ENCODE results near the gene ATP11C. TPM values are rescaled to one million over a fixed set of nuclear protein-coding genes. Genes with fewer than 3 reads are reported as not detected.

The ATP11C gene
- total and polyA plus RNA-seq, 2 experiments from 2014 or later: 44.0 to 90.7 TPM

DNA sequence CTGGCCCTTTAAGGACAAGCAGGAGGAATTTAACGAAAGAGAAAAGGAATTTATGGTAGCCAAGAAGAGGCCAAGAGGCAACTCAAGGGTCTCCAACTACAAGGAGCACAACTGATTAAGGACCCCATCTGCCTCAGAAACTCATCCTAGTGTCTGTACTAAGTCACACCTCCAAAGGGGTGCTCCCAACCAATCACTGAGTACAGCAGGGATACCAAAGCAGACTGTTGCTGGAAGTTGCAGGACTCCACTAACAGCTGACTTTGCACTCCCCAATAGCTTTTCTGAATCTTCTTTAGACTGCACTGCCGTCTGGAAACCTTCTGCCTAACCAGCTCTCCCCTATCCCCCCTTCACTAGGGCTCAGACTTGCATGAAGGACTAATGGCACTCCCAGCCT, 50.6 kb downstream of the ATP11C start:
- H3K4me2 ChIP-seq: no peak overlapping the region

DNA sequence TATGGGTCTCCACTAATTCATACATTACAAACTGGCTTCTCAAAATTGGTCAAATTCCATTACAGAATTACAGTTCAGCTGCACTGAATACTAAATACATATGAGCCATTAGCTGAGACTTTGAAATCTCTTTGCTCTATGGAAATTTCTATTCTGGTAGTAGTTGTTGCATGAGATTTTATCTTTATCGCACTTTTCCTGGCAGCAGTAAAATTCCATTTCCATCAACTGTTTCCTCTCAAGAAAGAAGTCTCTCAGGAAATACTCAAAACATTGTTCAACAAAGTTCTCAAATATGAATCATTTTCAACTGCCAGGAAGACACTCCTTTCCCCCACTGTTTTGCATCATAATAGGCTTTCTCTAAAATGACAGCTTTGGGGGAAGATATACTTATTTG, 51.3 kb downstream of the ATP11C start:
- H3K36me3 Mint-ChIP-seq (ENCODE audit: low read depth): no peaks in the 10 kb centered on the region; the same call in 2 of the 3 replicates
- Histone ChIP-seq H3K4me2 (no peak overlapping the region), H3K27me3 (ENCODE audit: insufficient read depth) (no peaks in the 10 kb centered on the region), H3F3A (replicated peaks; ENCODE audit: low read depth) (no peaks in the 10 kb centered on the region), H2AFZ (no peak overlapping the region), H3K4me1 (ENCODE audit: insufficient read depth) (peaks cover 23% of the 10 kb centered on the region), H4K20me1 (replicated peaks; ENCODE audit: insufficient read depth) (peaks cover 2% of the 10 kb centered on the region; the same call in 1 of the 2 replicates), H3K36me3 (ENCODE audit: insufficient read depth) (no peaks in the 10 kb centered on the region), H3K27ac (ENCODE audit: low read depth) (no peak overlapping the region), H3K9me2 (ENCODE audit: insufficient read depth) (no peaks in the 10 kb centered on the region), H3K4me3 (no peak overlapping the region), H3K79me2 (replicated peaks; ENCODE audit: insufficient read depth) (peaks cover 77% of the 10 kb centered on the region)
- H3K27ac Mint-ChIP-seq: no peak overlapping the region
- no peak overlapping the region for H3K4me3 Mint-ChIP-seq
- H3K9me3 Mint-ChIP-seq: no peaks in the 10 kb centered on the region
- H3K27me3 Mint-ChIP-seq (ENCODE audit: insufficient read depth, low read depth, poor library complexity): no peaks in the 10 kb centered on the region
- H3K4me1 Mint-ChIP-seq: peaks cover 33% of the 10 kb centered on the region
- DNase-seq (ENCODE audit: low spot score): no peak
- no peak for TF ChIP-seq EZH2 (IDR thresholded peaks at IDR 0.05; ENCODE audit: low read depth, unreplicated experiment)
- no peak for ATAC-seq

More for the DNA sequence above, 50.6 kb downstream of the ATP11C start:
- TF ChIP-seq, protein P1, sequence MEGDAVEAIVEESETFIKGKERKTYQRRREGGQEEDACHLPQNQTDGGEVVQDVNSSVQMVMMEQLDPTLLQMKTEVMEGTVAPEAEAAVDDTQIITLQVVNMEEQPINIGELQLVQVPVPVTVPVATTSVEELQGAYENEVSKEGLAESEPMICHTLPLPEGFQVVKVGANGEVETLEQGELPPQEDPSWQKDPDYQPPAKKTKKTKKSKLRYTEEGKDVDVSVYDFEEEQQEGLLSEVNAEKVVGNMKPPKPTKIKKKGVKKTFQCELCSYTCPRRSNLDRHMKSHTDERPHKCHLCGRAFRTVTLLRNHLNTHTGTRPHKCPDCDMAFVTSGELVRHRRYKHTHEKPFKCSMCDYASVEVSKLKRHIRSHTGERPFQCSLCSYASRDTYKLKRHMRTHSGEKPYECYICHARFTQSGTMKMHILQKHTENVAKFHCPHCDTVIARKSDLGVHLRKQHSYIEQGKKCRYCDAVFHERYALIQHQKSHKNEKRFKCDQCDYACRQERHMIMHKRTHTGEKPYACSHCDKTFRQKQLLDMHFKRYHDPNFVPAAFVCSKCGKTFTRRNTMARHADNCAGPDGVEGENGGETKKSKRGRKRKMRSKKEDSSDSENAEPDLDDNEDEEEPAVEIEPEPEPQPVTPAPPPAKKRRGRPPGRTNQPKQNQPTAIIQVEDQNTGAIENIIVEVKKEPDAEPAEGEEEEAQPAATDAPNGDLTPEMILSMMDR (conservative IDR thresholded peaks at IDR 0.05; ENCODE audit: low read depth in 2 of 2): no peak
- TF ChIP-seq CREB1 (CRISPR knock-in tag; IDR thresholded peaks at IDR 0.05; ENCODE audit: low read depth) (no peak), STAT1 (IDR thresholded peaks at IDR 0.05; ENCODE audit: unreplicated experiment) (no peak)
- Histone ChIP-seq H3F3A (replicated peaks; ENCODE audit: low read depth) (no peaks in the 10 kb centered on the region), H3K36me3 (ENCODE audit: insufficient read depth) (no peaks in the 10 kb centered on the region), H3K4me1 (ENCODE audit: insufficient read depth) (peaks cover 23% of the 10 kb centered on the region), H3K27me3 (ENCODE audit: insufficient read depth) (no peaks in the 10 kb centered on the region), H2AFZ (no peak overlapping the region), H3K79me2 (replicated peaks; ENCODE audit: insufficient read depth) (peaks cover 79% of the 10 kb centered on the region), H4K20me1 (replicated peaks; ENCODE audit: insufficient read depth) (peaks cover 2% of the 10 kb centered on the region; the same call in 1 of the 2 replicates), H3K27ac (ENCODE audit: low read depth) (no peak overlapping the region), H3K4me3 (no peak overlapping the region), H3K9me2 (ENCODE audit: insufficient read depth) (no peaks in the 10 kb centered on the region)
- H3K9me3 Mint-ChIP-seq: no peaks in the 10 kb centered on the region
- peaks cover 30% of the 10 kb centered on the region for H3K4me1 Mint-ChIP-seq
- ATAC-seq (no peak), DNase-seq (ENCODE audit: low spot score) (no peak)
- H3K27ac Mint-ChIP-seq: no peak overlapping the region
- no peak overlapping the region for H3K4me3 Mint-ChIP-seq
- no peaks in the 10 kb centered on the region for H3K27me3 Mint-ChIP-seq (ENCODE audit: insufficient read depth, low read depth, poor library complexity)
- H3K36me3 Mint-ChIP-seq (ENCODE audit: low read depth): no peaks in the 10 kb centered on the region; the same call in 2 of the 3 replicates

- Histone ChIP-seq H4K20me1 (replicated peaks; ENCODE audit: insufficient read depth) (peaks cover 2% of the 10 kb centered on the region; the same call in 1 of the 2 replicates), H2AFZ (no peak overlapping the region), H3K79me2 (replicated peaks; ENCODE audit: insufficient read depth) (peaks cover 73% of the 10 kb centered on the region), H3K36me3 (ENCODE audit: insufficient read depth) (no peaks in the 10 kb centered on the region), H3K4me2 (no peak overlapping the region), H3K27me3 (ENCODE audit: insufficient read depth) (no peaks in the 10 kb centered on the region), H3F3A (replicated peaks; ENCODE audit: low read depth) (no peaks in the 10 kb centered on the region), H3K27ac (ENCODE audit: low read depth) (no peak overlapping the region), H3K4me3 (no peak overlapping the region), H3K4me1 (ENCODE audit: insufficient read depth) (peaks cover 23% of the 10 kb centered on the region), H3K9me2 (ENCODE audit: insufficient read depth) (no peaks in the 10 kb centered on the region)
- Mint-ChIP-seq H3K4me1 (peaks cover 33% of the 10 kb centered on the region), H3K27ac (no peak overlapping the region), H3K27me3 (ENCODE audit: insufficient read depth, low read depth, poor library complexity) (no peaks in the 10 kb centered on the region), H3K9me3 (no peaks in the 10 kb centered on the region), H3K36me3 (ENCODE audit: low read depth) (no peaks in the 10 kb centered on the region; the same call in 2 of the 3 replicates), H3K4me3 (no peak overlapping the region)
- ATAC-seq (no peak), DNase-seq (ENCODE audit: low spot score) (no peak)
- TF ChIP-seq, protein P2, sequence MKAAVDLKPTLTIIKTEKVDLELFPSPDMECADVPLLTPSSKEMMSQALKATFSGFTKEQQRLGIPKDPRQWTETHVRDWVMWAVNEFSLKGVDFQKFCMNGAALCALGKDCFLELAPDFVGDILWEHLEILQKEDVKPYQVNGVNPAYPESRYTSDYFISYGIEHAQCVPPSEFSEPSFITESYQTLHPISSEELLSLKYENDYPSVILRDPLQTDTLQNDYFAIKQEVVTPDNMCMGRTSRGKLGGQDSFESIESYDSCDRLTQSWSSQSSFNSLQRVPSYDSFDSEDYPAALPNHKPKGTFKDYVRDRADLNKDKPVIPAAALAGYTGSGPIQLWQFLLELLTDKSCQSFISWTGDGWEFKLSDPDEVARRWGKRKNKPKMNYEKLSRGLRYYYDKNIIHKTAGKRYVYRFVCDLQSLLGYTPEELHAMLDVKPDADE (IDR thresholded peaks at IDR 0.05): no peak
- no peak for TF ChIP-seq POLR2AphosphoS5 (IDR thresholded peaks at IDR 0.05; ENCODE audit: low read depth)
- TF ChIP-seq NANOG (IDR thresholded peaks at IDR 0.05; ENCODE audit: borderline replicate concordance): no peak
- no peak for TF ChIP-seq EZH2 (IDR thresholded peaks at IDR 0.05; ENCODE audit: low read depth, unreplicated experiment)
- TF ChIP-seq CREB1 (CRISPR knock-in tag; IDR thresholded peaks at IDR 0.05; ENCODE audit: low read depth): no peak
- TF ChIP-seq ZNF114 (CRISPR knock-in tag; IDR thresholded peaks at IDR 0.05): no peak
Measured at GRCh38 chrX:139881130-139881529, 51.7 kb downstream of the ATP11C start.

Measured in GM23338 (cell line).